Lower leg skin (tissue), 3 donors: Measurements from ENCODE around the gene PTPRN2.

ENCODE experiments used
- POLR2A ChIP-seq, 2 donors: fragments of 450-650 bp; IDR thresholded peaks; one replicate each; pipeline ENCODE4 v1.6.1; 2016 to 2017; ENCODE audit warnings: antibody characterized with exemption in 2 of 2, mild to moderate bottlenecking in 1 of 2, moderate library complexity in 1 of 2
- TF ChIP-seq, protein P1 (sequence below), 3 donors: fragments of 450-650 bp; IDR thresholded peaks; one replicate each; pipeline ENCODE4 v1.5.1; 2016; ENCODE audit warnings: antibody characterized with exemption in 3 of 3, mild to moderate bottlenecking in 3 of 3, moderate library complexity in 2 of 3

DNA sequence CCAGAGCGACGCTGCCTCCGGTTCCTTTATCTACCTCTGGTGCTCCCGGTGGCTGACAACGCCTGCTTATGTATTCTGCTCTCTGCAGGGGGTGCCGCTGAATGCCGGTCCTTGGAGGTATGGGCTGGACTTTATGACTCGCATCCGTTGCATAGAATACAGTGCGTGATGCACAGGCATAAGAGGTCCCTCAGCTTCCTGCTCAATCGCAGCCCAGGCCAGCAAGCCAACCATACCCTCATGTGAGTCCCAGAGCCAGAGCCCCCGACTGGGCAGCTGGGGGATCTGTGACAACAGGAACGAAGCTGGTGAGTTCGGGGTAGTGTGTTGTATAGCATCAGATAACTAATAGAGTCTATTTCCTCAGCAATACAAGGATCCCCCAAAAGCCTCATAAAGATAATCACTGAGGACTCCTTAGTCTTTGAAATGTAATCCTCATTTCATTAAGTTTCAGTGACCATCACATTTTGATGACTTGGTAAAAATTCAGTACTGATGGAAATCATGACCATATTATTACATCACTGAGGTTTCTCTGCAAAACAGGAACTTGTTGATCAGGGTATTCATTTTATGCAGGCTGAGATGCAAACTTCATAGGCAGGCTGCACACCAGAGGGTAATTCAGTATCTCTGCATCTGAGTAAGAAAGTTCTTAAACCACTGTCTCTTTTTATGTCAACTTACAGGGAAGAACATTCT, 607.8 kb downstream of the PTPRN2 start:
- TF ChIP-seq POLR2A (IDR thresholded peaks at IDR 0.05), result no peak
- TF ChIP-seq, protein P1, sequence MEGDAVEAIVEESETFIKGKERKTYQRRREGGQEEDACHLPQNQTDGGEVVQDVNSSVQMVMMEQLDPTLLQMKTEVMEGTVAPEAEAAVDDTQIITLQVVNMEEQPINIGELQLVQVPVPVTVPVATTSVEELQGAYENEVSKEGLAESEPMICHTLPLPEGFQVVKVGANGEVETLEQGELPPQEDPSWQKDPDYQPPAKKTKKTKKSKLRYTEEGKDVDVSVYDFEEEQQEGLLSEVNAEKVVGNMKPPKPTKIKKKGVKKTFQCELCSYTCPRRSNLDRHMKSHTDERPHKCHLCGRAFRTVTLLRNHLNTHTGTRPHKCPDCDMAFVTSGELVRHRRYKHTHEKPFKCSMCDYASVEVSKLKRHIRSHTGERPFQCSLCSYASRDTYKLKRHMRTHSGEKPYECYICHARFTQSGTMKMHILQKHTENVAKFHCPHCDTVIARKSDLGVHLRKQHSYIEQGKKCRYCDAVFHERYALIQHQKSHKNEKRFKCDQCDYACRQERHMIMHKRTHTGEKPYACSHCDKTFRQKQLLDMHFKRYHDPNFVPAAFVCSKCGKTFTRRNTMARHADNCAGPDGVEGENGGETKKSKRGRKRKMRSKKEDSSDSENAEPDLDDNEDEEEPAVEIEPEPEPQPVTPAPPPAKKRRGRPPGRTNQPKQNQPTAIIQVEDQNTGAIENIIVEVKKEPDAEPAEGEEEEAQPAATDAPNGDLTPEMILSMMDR (IDR thresholded peaks at IDR 0.05), result no peak
